Activated CD4-positive, alpha-beta T cell treated with anti-CD3 and anti-CD28 coated beads for 36 hours (primary cell): Measurements from ENCODE around the gene MIP. TPM values are rescaled to one million over a fixed set of nuclear protein-coding genes. Genes with fewer than 3 reads are reported as not detected.

Experiments used
- ATAC-seq: fragments of 200-7000 bp; cut with Tn5 transposase; one replicate; pipeline ENCODE4 v1.10.0; 2021; ENCODE audit warnings: mild to moderate bottlenecking, moderate library complexity
- CTCF ChIA-PET: fragments of 350-600 bp; sonication (Branson Sonifier 250); formaldehyde crosslinking; loops from one replicate; lab custom pipeline; 2021; ENCODE audit warnings: antibody characterized with exemption; lab: Charles Lee
- POLR2A ChIA-PET: fragments of 350-600 bp; sonication (Branson Sonifier 250); formaldehyde crosslinking; loops from one replicate; lab custom pipeline; 2021; ENCODE audit warnings: antibody characterized with exemption, inconsistent platforms; lab: Charles Lee
- DNase-seq: peaks from one replicate; pipeline ENCODE4 v3.0.0-alpha.2; 2020
- H3K27ac Mint-ChIP-seq: one replicate; pipeline ENCODE4 v1.8.0; 2021; ENCODE audit warnings: mixed read lengths
- H3K27me3 Mint-ChIP-seq: one replicate; pipeline ENCODE4 v1.8.0; 2021; ENCODE audit warnings: mixed read lengths
- H3K36me3 Mint-ChIP-seq: one replicate; pipeline ENCODE4 v1.8.0; 2021; ENCODE audit warnings: low read depth, mixed read lengths
- H3K4me1 Mint-ChIP-seq: one replicate; pipeline ENCODE4 v1.8.0; 2021; ENCODE audit warnings: mixed read lengths
- H3K4me3 Mint-ChIP-seq: one replicate; pipeline ENCODE4 v1.8.0; 2021; ENCODE audit warnings: mild to moderate bottlenecking, moderate library complexity, mixed read lengths
- H3K9me3 Mint-ChIP-seq: one replicate; pipeline ENCODE4 v1.8.0; 2021; ENCODE audit warnings: low read depth, mixed read lengths
- intact Hi-C, 2 experiments: fragments of 100-400 bp; cut with DNase I in 1 of 2; cut with micrococcal nuclease in 1 of 2; formaldehyde crosslinking; loops; one replicate each; pipeline versions ENCODE4 v1.14.2 to v1.15.1; 2022 to 2024; cut with DNase I, micrococcal nuclease
- total RNA-seq, 2 experiments: library from RNA; stranded (reverse); gene quantifications; one replicate each; pipeline ENCODE4 v1.2.3, GENCODE V29; 2021

MIP gene
- total RNA-seq, 2 experiments from 2014 or later: not detected

GRCh38 chr12:56487448-56488040 lies 33.1 kb upstream of the MIP start:
- peak; percentile 65 for DNase-seq
- Mint-ChIP-seq H3K27ac (peak overlapping the region; percentile 69), H3K4me1 (peaks cover 16% of the 10 kb centered on the region), H3K4me3 (peak overlapping the region; percentile 74), H3K9me3 (no peaks in the 10 kb centered on the region), H3K27me3 (peaks cover 32% of the 10 kb centered on the region), H3K36me3 (no peaks in the 10 kb centered on the region)
- intact Hi-C loops: loop anchor here in 1 of 2 experiments (1.0 kb wide), 2 partner anchors 19 to 38 kb away; partner anchors contain the start of genes SPRYD4 and TIMELESS
- peak; percentile 33 for ATAC-seq
- CTCF ChIA-PET: interaction anchor here (0.6 to 1.8 kb wide), 6 partner anchors 9 to 422 kb away, joined by 3 to 5 read pairs (median 3); no protein-coding TSS in a partner anchor
- POLR2A ChIA-PET: interaction anchor here (1.1 kb wide), 2 partner anchors 10 to 16 kb away, joined by 3 to 7 read pairs; no protein-coding TSS in a partner anchor

GRCh38 chr12:56486694-56487093 lies 32.2 kb upstream of the MIP start:
- no peak overlapping the region for H3K27ac Mint-ChIP-seq
- no peaks in the 10 kb centered on the region for H3K36me3 Mint-ChIP-seq
- H3K4me1 Mint-ChIP-seq: peaks cover 16% of the 10 kb centered on the region
- no peaks in the 10 kb centered on the region for H3K9me3 Mint-ChIP-seq
- H3K27me3 Mint-ChIP-seq: peaks cover 31% of the 10 kb centered on the region
- H3K4me3 Mint-ChIP-seq: peak overlapping the region; percentile 74
- DNase-seq: no peak
- ATAC-seq: no peak
- CTCF ChIA-PET: interaction anchor here (0.7 kb wide), 1 partner anchor 733 kb away, joined by 3 read pairs; no protein-coding TSS in a partner anchor
- intact Hi-C loops: no loop called here
- POLR2A ChIA-PET: no interaction called here

- H3K4me3 Mint-ChIP-seq: no peak overlapping the region
- CTCF ChIA-PET: interaction anchor here (1.0 to 1.4 kb wide), 2 partner anchors 12 to 42 kb away, joined by 3 to 5 read pairs; no protein-coding TSS in a partner anchor
- H3K9me3 Mint-ChIP-seq: no peaks in the 10 kb centered on the region
- POLR2A ChIA-PET: no interaction called here
- peaks cover 26% of the 10 kb centered on the region for H3K4me1 Mint-ChIP-seq
- H3K27me3 Mint-ChIP-seq: peaks cover 18% of the 10 kb centered on the region
- DNase-seq: no peak
- intact Hi-C loops: no loop called here
- H3K27ac Mint-ChIP-seq: no peak overlapping the region
- ATAC-seq: no peak
- H3K36me3 Mint-ChIP-seq: no peaks in the 10 kb centered on the region
These were observed 30.1 kb upstream of the MIP start for GRCh38 chr12:56484566-56484965.

GRCh38 chr12:56479625-56480024 lies 25.2 kb upstream of the MIP start:
- POLR2A ChIA-PET: interaction anchor here (0.5 kb wide), 1 partner anchor 120 kb away, joined by 3 read pairs; the partner anchor contains the start of gene STAT2
- no peaks in the 10 kb centered on the region for H3K27me3 Mint-ChIP-seq
- CTCF ChIA-PET: interaction anchor here (0.8 to 2.1 kb wide), 3 partner anchors 9 to 22 kb away, joined by 3 to 8 read pairs (median 5); no protein-coding TSS in a partner anchor
- ATAC-seq: no peak
- H3K27ac Mint-ChIP-seq: no peak overlapping the region
- peaks cover 10% of the 10 kb centered on the region for H3K4me1 Mint-ChIP-seq
- H3K9me3 Mint-ChIP-seq: no peaks in the 10 kb centered on the region
- H3K36me3 Mint-ChIP-seq: peaks cover 3% of the 10 kb centered on the region
- no peak for DNase-seq
- H3K4me3 Mint-ChIP-seq: no peak overlapping the region
- intact Hi-C loops: no loop called here

- H3K27ac Mint-ChIP-seq: no peak overlapping the region
- ATAC-seq (no peak), DNase-seq (no peak)
- intact Hi-C loops: no loop called here
- peaks cover 9% of the 10 kb centered on the region for H3K36me3 Mint-ChIP-seq
- POLR2A ChIA-PET: interaction anchor here (0.8 kb wide), 1 partner anchor 10 kb away, joined by 7 read pairs; the partner anchor contains the start of gene GLS2
- no peak overlapping the region for H3K4me3 Mint-ChIP-seq
- H3K4me1 Mint-ChIP-seq: peaks cover 10% of the 10 kb centered on the region
- CTCF ChIA-PET: interaction anchor here (0.6 kb wide), 2 partner anchors 142 to 539 kb away, joined by 3 read pairs; no protein-coding TSS in a partner anchor
- no peaks in the 10 kb centered on the region for H3K9me3 Mint-ChIP-seq
- H3K27me3 Mint-ChIP-seq: no peaks in the 10 kb centered on the region
These were observed 23.2 kb upstream of the MIP start for GRCh38 chr12:56477521-56478225.

GRCh38 chr12:56476972-56477432 lies 22.5 kb upstream of the MIP start:
- POLR2A ChIA-PET: no interaction called here
- intact Hi-C loops: no loop called here

GRCh38 chr12:56476143-56476542 lies 21.7 kb upstream of the MIP start:
- CTCF ChIA-PET: interaction anchor here (0.5 kb wide), 1 partner anchor 46 kb away, joined by 3 read pairs; no protein-coding TSS in a partner anchor

More at GRCh38 chr12:56476972-56477432, 22.5 kb upstream of the MIP start:
- Mint-ChIP-seq H3K9me3 (no peaks in the 10 kb centered on the region), H3K27ac (no peak overlapping the region), H3K4me3 (no peak overlapping the region), H3K36me3 (peaks cover 9% of the 10 kb centered on the region), H3K27me3 (no peaks in the 10 kb centered on the region), H3K4me1 (peaks cover 12% of the 10 kb centered on the region)
- CTCF ChIA-PET: interaction anchor here (0.5 to 0.6 kb wide), 2 partner anchors 232 to 538 kb away, joined by 3 read pairs; no protein-coding TSS in a partner anchor
- ATAC-seq (no peak), DNase-seq (no peak)

GRCh38 chr12:56474389-56474788 lies 19.9 kb upstream of the MIP start:
- intact Hi-C loops: no loop called here
- ATAC-seq (no peak), DNase-seq (no peak)
- H3K9me3 Mint-ChIP-seq: no peaks in the 10 kb centered on the region
- peaks cover 19% of the 10 kb centered on the region for H3K36me3 Mint-ChIP-seq
- ChIA-PET CTCF (interaction anchor here (1.2 kb wide), 1 partner anchor 40 kb away, joined by 6 read pairs; no protein-coding TSS in a partner anchor), POLR2A (no interaction called here)
- H3K27ac Mint-ChIP-seq: no peak overlapping the region
- H3K4me1 Mint-ChIP-seq: peaks cover 26% of the 10 kb centered on the region
- H3K27me3 Mint-ChIP-seq: no peaks in the 10 kb centered on the region
- H3K4me3 Mint-ChIP-seq: no peak overlapping the region

More at GRCh38 chr12:56476143-56476542, 21.7 kb upstream of the MIP start:
- peaks cover 20% of the 10 kb centered on the region for H3K4me1 Mint-ChIP-seq
- H3K4me3 Mint-ChIP-seq: no peak overlapping the region
- H3K27ac Mint-ChIP-seq: no peak overlapping the region
- DNase-seq (no peak), ATAC-seq (no peak)
- intact Hi-C loops: no loop called here
- H3K36me3 Mint-ChIP-seq: peaks cover 9% of the 10 kb centered on the region
- no peaks in the 10 kb centered on the region for H3K9me3 Mint-ChIP-seq
- POLR2A ChIA-PET: no interaction called here
- H3K27me3 Mint-ChIP-seq: no peaks in the 10 kb centered on the region

- Mint-ChIP-seq H3K27me3 (no peaks in the 10 kb centered on the region), H3K9me3 (no peaks in the 10 kb centered on the region), H3K4me3 (peak overlapping the region; percentile 91), H3K27ac (peak overlapping the region; percentile 99), H3K4me1 (peaks cover 37% of the 10 kb centered on the region), H3K36me3 (peaks cover 19% of the 10 kb centered on the region)
- ChIA-PET CTCF (interaction anchor here (0.6 to 2.3 kb wide), 6 partner anchors 8 to 501 kb away, joined by 3 to 7 read pairs (median 5); partner anchors contain the start of genes IL23A, RNF41 and TIMELESS), POLR2A (interaction anchor here (0.5 to 0.6 kb wide), 3 partner anchors 17 to 167 kb away, joined by 3 read pairs; partner anchors contain the start of gene RBMS2)
- DNase-seq: peak; percentile 28
- ATAC-seq: no peak
- intact Hi-C loops: loop anchor here (2.0 to 10.0 kb wide), 3 partner anchors 204 to 342 kb away; partner anchors contain the start of genes ANKRD52 (in 1 of the 2), COQ10A (in 1 of the 2) and ESYT1 (in 1 of the 2)
These were observed 14.8 kb upstream of the MIP start for GRCh38 chr12:56469007-56469930.
